BE2C (cell line): ENCODE measurements around the gene BEND5. TPM values are rescaled to one million over a fixed set of nuclear protein-coding genes. Genes with fewer than 3 reads are reported as not detected.

Experiments used
- DNase-seq: peaks from one replicate; pipeline ENCODE4 v3.0.0-alpha.2; 2020
- H3K27me3 ChIP-seq: fragments of 250-450 bp; sonication (Bioruptor Pico); 2 replicates; pipeline ENCODE4 v1.5.1; 2020; ENCODE audit warnings: mild to moderate bottlenecking
- H3K36me3 ChIP-seq: fragments of 250-450 bp; sonication (Bioruptor Pico); 2 replicates; pipeline ENCODE4 v1.5.1; 2020; ENCODE audit warnings: mild to moderate bottlenecking
- H3K4me1 ChIP-seq: fragments of 250-450 bp; sonication (Bioruptor Pico); 2 replicates; pipeline ENCODE4 v1.5.1; 2020
- H3K4me3 ChIP-seq: 2 replicates; pipeline ENCODE4 v1.5.1; 2011; ENCODE audit warnings: low read depth, low read length
- H3K9me3 ChIP-seq: fragments of 250-450 bp; sonication (Bioruptor Pico); 2 replicates; pipeline ENCODE4 v1.5.1; 2020
- polyA plus RNA-seq: library from polyadenylated mRNA; unstranded; fragments of >200 nt; gene quantifications from one replicate; pipeline ENCODE4 v1.2.1, GENCODE V29; 2012; ENCODE audit warnings: low read depth, missing spikeins; ENCODE audit not compliant: insufficient read length, insufficient read depth
- TF ChIP-seq, protein P1 (sequence below): IDR thresholded peaks from 2 replicates; pipeline ENCODE4 v1.5.1; 2012; ENCODE audit warnings: mild to moderate bottlenecking, low read depth, low read length

Gene BEND5, protein sequence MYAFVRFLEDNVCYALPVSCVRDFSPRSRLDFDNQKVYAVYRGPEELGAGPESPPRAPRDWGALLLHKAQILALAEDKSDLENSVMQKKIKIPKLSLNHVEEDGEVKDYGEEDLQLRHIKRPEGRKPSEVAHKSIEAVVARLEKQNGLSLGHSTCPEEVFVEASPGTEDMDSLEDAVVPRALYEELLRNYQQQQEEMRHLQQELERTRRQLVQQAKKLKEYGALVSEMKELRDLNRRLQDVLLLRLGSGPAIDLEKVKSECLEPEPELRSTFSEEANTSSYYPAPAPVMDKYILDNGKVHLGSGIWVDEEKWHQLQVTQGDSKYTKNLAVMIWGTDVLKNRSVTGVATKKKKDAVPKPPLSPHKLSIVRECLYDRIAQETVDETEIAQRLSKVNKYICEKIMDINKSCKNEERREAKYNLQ
- polyA plus RNA-seq, result 6.9 TPM

DNA sequence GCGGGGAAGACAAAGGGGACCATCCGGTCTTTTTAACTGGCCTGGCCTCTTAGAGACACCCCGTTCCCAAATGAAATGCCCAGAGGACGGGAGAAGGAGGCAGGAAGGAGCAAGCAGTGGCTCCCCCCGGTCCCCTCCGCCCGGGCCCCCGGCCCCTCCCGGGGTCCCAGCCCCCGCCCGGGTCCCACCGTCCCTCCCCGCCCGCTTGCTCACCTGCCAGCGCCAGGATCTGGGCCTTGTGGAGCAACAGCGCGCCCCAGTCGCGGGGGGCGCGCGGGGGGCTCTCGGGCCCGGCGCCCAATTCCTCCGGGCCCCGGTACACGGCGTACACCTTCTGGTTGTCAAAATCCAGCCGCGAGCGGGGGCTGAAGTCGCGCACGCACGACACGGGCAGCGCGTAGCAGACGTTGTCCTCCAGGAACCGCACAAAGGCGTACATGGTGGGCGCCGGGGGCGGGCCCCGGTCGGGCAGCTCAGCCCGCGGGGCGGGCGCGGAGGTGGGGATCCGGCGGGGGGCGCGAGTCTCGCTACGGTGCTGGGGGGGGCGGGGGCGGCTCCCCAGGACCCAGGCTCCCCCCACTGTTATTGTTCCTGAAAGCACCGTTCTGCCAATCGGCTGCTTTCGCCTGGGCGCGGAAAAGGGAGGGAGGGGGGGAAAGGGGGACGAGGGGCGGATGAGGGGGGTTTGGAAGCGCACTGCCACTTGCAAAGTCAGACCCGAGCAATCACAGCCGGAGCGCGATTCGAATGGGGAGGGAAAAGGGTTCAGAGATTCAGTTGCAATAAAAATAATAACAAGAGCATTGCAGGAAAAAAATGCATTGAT, at the start of gene BEND5:
TSS of gene BEND5 (minus strand) at position 499 of the 826 bp plus-strand sequence. CDS start at position 439, 60 bp downstream.
- no peaks in the 10 kb centered on the region for H3K36me3 ChIP-seq
- H3K4me1 ChIP-seq, result no peaks in the 10 kb centered on the region
- TF ChIP-seq, protein P1, sequence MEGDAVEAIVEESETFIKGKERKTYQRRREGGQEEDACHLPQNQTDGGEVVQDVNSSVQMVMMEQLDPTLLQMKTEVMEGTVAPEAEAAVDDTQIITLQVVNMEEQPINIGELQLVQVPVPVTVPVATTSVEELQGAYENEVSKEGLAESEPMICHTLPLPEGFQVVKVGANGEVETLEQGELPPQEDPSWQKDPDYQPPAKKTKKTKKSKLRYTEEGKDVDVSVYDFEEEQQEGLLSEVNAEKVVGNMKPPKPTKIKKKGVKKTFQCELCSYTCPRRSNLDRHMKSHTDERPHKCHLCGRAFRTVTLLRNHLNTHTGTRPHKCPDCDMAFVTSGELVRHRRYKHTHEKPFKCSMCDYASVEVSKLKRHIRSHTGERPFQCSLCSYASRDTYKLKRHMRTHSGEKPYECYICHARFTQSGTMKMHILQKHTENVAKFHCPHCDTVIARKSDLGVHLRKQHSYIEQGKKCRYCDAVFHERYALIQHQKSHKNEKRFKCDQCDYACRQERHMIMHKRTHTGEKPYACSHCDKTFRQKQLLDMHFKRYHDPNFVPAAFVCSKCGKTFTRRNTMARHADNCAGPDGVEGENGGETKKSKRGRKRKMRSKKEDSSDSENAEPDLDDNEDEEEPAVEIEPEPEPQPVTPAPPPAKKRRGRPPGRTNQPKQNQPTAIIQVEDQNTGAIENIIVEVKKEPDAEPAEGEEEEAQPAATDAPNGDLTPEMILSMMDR, result no peak
- no peaks in the 10 kb centered on the region for H3K9me3 ChIP-seq
- H3K4me3 ChIP-seq, result peak within 1 kb of the TSS; percentile 66
- peak; percentile 58 for DNase-seq
- H3K27me3 ChIP-seq, result no peaks in the 10 kb centered on the region

DNA sequence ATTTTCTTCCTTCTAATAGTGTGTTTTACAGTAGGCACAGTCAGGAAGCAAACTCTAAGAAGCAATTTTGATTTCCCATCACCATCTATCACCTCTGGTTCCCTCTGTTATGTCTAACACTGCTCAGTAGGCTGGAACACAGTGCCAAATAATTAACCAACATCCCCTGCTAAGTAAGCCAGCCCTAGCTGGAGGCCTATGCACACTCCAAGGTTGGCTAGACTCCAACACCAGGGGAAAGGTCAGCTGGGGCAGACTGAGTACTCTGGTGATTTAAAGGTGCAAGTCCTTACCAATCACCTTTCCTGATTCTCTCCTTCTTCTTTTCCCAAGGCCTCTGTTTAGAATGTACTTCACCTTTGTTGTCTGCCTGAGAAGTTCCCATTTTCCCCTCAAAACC, 46.5 kb upstream of the BEND5 start:
- Histone ChIP-seq H3K27me3 (no peaks in the 10 kb centered on the region), H3K4me1 (no peaks in the 10 kb centered on the region), H3K36me3 (no peaks in the 10 kb centered on the region), H3K4me3 (no peak overlapping the region), H3K9me3 (no peaks in the 10 kb centered on the region)
- peak; percentile 11 for DNase-seq
- TF ChIP-seq, protein P1, result no peak

DNA sequence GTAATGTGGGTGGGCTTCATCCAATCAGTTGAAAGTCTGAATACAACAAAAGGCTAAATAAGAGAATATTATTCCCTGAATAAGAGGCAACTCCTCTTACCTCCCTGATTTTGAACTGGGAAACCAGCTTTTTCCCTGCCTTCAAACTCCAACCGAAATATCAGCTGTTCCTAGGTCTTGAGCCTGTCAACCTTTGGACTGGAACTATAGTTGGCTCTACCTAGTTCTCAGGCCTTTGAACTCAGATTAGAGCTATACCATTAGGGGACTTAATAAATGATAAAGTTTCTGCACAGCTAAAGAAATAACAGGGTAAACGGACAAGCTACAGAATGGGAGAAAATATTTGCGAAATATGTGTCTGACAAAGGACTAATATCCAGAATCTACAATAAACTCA, 43.8 kb upstream of the BEND5 start:
- peaks cover 4% of the 10 kb centered on the region for H3K4me1 ChIP-seq
- DNase-seq, result no peak
- H3K27me3 ChIP-seq, result no peaks in the 10 kb centered on the region
- no peaks in the 10 kb centered on the region for H3K36me3 ChIP-seq
- TF ChIP-seq, protein P1, result no peak
- H3K9me3 ChIP-seq, result no peaks in the 10 kb centered on the region
- H3K4me3 ChIP-seq, result no peak overlapping the region

DNA sequence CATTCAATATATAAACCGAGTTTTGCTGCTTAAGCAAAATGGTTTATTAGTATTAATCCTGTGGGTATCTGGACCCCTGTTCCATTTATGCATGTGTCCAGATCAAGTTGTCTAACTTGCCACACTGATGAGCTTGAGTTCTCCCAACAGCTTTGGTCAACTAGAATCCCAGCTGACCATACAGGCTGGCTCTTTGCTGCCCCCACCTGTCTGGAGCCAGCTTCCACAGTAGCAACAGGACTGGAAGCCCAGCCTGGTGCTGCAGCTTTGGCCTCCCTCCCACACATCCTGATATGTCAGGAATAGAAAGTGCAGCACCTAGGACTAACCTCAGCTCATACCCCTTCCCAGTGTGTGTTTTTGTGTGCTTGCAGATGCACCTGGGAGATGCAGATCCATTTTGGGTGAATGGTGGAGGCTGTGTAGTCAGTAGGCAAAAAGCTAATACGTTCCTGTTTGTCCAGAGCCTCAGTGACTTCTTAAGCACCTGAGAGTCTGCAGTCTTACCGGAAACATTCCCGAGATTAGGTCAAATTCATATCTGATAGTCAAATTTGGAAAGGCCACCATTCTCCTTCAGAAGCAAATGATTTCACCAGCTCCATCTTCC, 40.9 kb upstream of the BEND5 start:
- Histone ChIP-seq H3K4me1 (peaks cover 8% of the 10 kb centered on the region), H3K36me3 (no peaks in the 10 kb centered on the region), H3K9me3 (no peaks in the 10 kb centered on the region), H3K27me3 (no peaks in the 10 kb centered on the region), H3K4me3 (no peak overlapping the region)
- TF ChIP-seq, protein P1, result peak; percentile 80
- DNase-seq, result peak; percentile 71

DNA sequence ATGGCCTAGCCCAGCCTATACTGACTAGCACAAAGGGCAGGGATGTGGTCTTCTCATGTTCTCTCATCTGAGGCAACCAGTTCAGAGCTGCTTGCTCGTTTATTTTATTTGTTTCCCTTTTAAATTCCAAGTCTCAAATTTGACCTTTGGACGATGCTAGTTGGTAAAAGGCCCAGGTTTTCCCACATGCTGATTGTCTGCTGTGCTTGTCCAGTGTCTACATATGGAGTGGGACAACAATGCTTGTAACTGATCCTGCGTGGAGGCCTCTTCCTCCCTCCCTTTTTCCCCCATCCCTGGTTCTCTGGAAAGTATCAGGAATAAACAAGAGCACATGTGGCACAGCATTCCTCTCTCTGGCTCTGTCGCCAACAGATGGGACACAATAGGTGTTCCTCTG, 34.0 kb upstream of the BEND5 start:
- no peak for DNase-seq
- TF ChIP-seq, protein P1, result no peak

More for the DNA sequence above, 34.0 kb upstream of the BEND5 start:
- Histone ChIP-seq H3K4me1 (peaks cover 5% of the 10 kb centered on the region; the same call in 1 of the 2 replicates), H3K27me3 (no peaks in the 10 kb centered on the region), H3K4me3 (no peak overlapping the region), H3K9me3 (no peaks in the 10 kb centered on the region), H3K36me3 (no peaks in the 10 kb centered on the region)
